Esophagus squamous epithelium (tissue), 5 donors: ENCODE results near the gene ATP10A. TPM values are rescaled to one million over a fixed set of nuclear protein-coding genes. Genes with fewer than 3 reads are reported as not detected.

ENCODE experiments used
- DNase-seq: peaks from one replicate; lab custom pipeline; 2025; lab: John Stamatoyannopoulos, UW
- H3K27ac ChIP-seq, 4 donors: fragments of 200-600 bp; sonication (generic); one replicate each; pipeline ENCODE4 v1.5.1; 2016 to 2019; ENCODE audit warnings: mild to moderate bottlenecking in 1 of 4
- H3K27me3 ChIP-seq, 4 donors: fragments of 200-600 bp; sonication (generic); 1 replicate in 3 of 4; 2 replicates in 1 of 4; pipeline versions ENCODE4 v1.5.1 to v1.6.0; 2017 to 2021; ENCODE audit warnings: antibody characterized with exemption in 1 of 4
- H3K36me3 ChIP-seq, 3 donors: fragments of 200-600 bp; sonication (generic); one replicate each; pipeline ENCODE4 v1.5.1; 2016 to 2019
- H3K4me1 ChIP-seq, 3 donors: fragments of 200-600 bp; sonication (generic); one replicate each; pipeline ENCODE4 v1.5.1; 2017 to 2019
- H3K4me3 ChIP-seq, 4 donors: fragments of 200-600 bp; sonication (generic); 1 replicate in 3 of 4; 2 replicates in 1 of 4; pipeline ENCODE4 v1.5.1; 2016 to 2019; ENCODE audit warnings: mild to moderate bottlenecking in 2 of 4, moderate library complexity in 1 of 4
- H3K9me3 ChIP-seq, 3 donors: fragments of 200-600 bp; sonication (generic); one replicate each; pipeline ENCODE4 v1.5.1; 2016 to 2019
- CTCF ChIP-seq, 6 experiments: fragments of 450-650 bp in 4 of 6; fragments of 200-600 bp in 2 of 6; sonication (generic) in 2 of 6; IDR thresholded peaks; one replicate each; pipeline ENCODE4 v1.5.1; 2016 to 2019; ENCODE audit warnings: antibody characterized with exemption in 6 of 6, mild to moderate bottlenecking in 4 of 6, moderate library complexity in 4 of 6
- POLR2A ChIP-seq, 4 donors: fragments of 450-650 bp; IDR thresholded peaks; one replicate each; pipeline ENCODE4 v1.6.1; 2017; ENCODE audit warnings: antibody characterized with exemption in 4 of 4, mild to moderate bottlenecking in 4 of 4, moderate library complexity in 3 of 4
- WGBS, 2 donors: methylation state at CpG; one replicate each; pipeline ENCODE4 v1.1.5; 2018; 5-methylcytosine and 5-hydroxymethylcytosine counted together
- intact Hi-C: fragments of 100-400 bp; cut with DNase I; formaldehyde crosslinking; loops from one replicate; pipeline ENCODE4 v1.15.0; 2022
- total RNA-seq, 4 donors: library from RNA; depleted of rRNA; stranded (reverse); fragments of >200 nt; gene quantifications; one replicate each; pipeline ENCODE4 v1.1.0, GENCODE V29; 2016
- donor health status: DM: yes; HTN: yes; CAD: no.

ATP10A gene
- total RNA-seq, 4 donors from 2014 or later, result 0.88 to 6.3 (median 1.9) TPM

- WGBS, 2 donors, result 71 to 86% methylated on average over 5 of the region's 5 CpGs
- Histone ChIP-seq H3K4me1 (peaks cover 0 to 28% (median 8%) of the 10 kb centered on the region in 3 donors), H3K9me3 (no peaks in the 10 kb centered on the region), H3K27ac (peak overlapping the region; percentile 58 to 90 (median 80)), H3K36me3 (no peaks in the 10 kb centered on the region), H3K27me3 (no peaks in the 10 kb centered on the region), H3K4me3 (no peak overlapping the region)
- intact Hi-C loops, result no loop called here
- no peak for DNase-seq
- TF ChIP-seq CTCF (IDR thresholded peaks at IDR 0.05), result no peak
- no peak for TF ChIP-seq POLR2A (IDR thresholded peaks at IDR 0.05)
These were observed 31.0 kb downstream of the ATP10A start for GRCh38 chr15:25832158-25832557.

GRCh38 chr15:25830844-25831451, 32.2 kb downstream of the ATP10A start:
- H3K4me3 ChIP-seq, result peak overlapping the region in 1 of 4 donors; percentile 51
- H3K27ac ChIP-seq, result peak overlapping the region in 3 of 4 donors; percentile 84 to 90 (median 86)
- peaks cover 0 to 28% (median 8%) of the 10 kb centered on the region in 3 donors for H3K4me1 ChIP-seq
- DNase-seq, result no peak
- no peaks in the 10 kb centered on the region for H3K9me3 ChIP-seq
- intact Hi-C loops, result no loop called here
- no peak for TF ChIP-seq POLR2A (IDR thresholded peaks at IDR 0.05)
- no peak for TF ChIP-seq CTCF (IDR thresholded peaks at IDR 0.05)
- H3K27me3 ChIP-seq, result no peaks in the 10 kb centered on the region
- no peaks in the 10 kb centered on the region for H3K36me3 ChIP-seq
- WGBS, 2 donors, result 35 to 38% methylated on average over 10 to 11 of the region's 11 CpGs

- H3K9me3 ChIP-seq, result no peaks in the 10 kb centered on the region
- H3K27me3 ChIP-seq, result no peaks in the 10 kb centered on the region
- intact Hi-C loops, result no loop called here
- H3K4me1 ChIP-seq, result peaks cover 0 to 28% (median 8%) of the 10 kb centered on the region in 3 donors
- H3K36me3 ChIP-seq, result no peaks in the 10 kb centered on the region
- TF ChIP-seq CTCF (IDR thresholded peaks at IDR 0.05) (no peak), POLR2A (IDR thresholded peaks at IDR 0.05) (no peak)
- H3K4me3 ChIP-seq, result no peak overlapping the region
- WGBS, 2 donors, result 70 to 71% methylated on average over 3 of the region's 3 CpGs
- no peak for DNase-seq
- H3K27ac ChIP-seq, result peak overlapping the region; percentile 52 to 90 (median 85)
These were observed 34.1 kb downstream of the ATP10A start for GRCh38 chr15:25829073-25829472.

GRCh38 chr15:25825207-25825606, 37.9 kb downstream of the ATP10A start:
- Histone ChIP-seq H3K9me3 (no peaks in the 10 kb centered on the region), H3K27ac (no peak overlapping the region), H3K27me3 (no peaks in the 10 kb centered on the region), H3K4me1 (peaks cover 0 to 13% (median 5%) of the 10 kb centered on the region in 3 donors), H3K36me3 (no peaks in the 10 kb centered on the region), H3K4me3 (no peak overlapping the region)
- intact Hi-C loops, result no loop called here
- DNase-seq, result no peak
- TF ChIP-seq POLR2A (IDR thresholded peaks at IDR 0.05) (no peak), CTCF (IDR thresholded peaks at IDR 0.05) (no peak)

- 73 to 82% methylated on average over 5 to 6 of the region's 6 CpGs for WGBS, 2 donors
- no peak for DNase-seq
- Histone ChIP-seq H3K27me3 (no peaks in the 10 kb centered on the region), H3K4me1 (peaks cover 0 to 7% (median 0%) of the 10 kb centered on the region in 3 donors), H3K27ac (no peak overlapping the region), H3K4me3 (no peak overlapping the region), H3K9me3 (no peaks in the 10 kb centered on the region), H3K36me3 (no peaks in the 10 kb centered on the region)
- intact Hi-C loops, result no loop called here
- TF ChIP-seq POLR2A (IDR thresholded peaks at IDR 0.05) (no peak), CTCF (IDR thresholded peaks at IDR 0.05) (no peak)
These were observed 38.5 kb downstream of the ATP10A start for GRCh38 chr15:25824618-25825017.
